GM12878 (cell line): Measurements from ENCODE around the gene MAN2B2. TPM values are rescaled to one million over a fixed set of nuclear protein-coding genes. Genes with fewer than 3 reads are reported as not detected.

Source experiments
- ATAC-seq: fragments of 200-7000 bp; cut with Tn5 transposase; 3 replicates; pipeline ENCODE4 v1.9.1; 2020; ENCODE audit warnings: mild to moderate bottlenecking, moderate library complexity
- BruUV-seq: library from RNA; stranded (reverse); fragments of 400-500 nt; replicated peaks from 2 replicates; lab custom pipeline; 2021; lab: Mats Ljungman, UMichigan
- CTCF ChIA-PET: fragments of 300-600 bp; sonication (Branson Sonifier 250); formaldehyde crosslinking; extraction: SDS; loops from one replicate; lab custom pipeline; 2021; ENCODE audit warnings: inconsistent platforms; lab: Yijun Ruan, JAX
- POLR2A ChIA-PET: fragments of 350-600 bp; formaldehyde crosslinking; extraction: SDS; loops from one replicate; lab custom pipeline; 2021; ENCODE audit warnings: inconsistent platforms; lab: Charles Lee
- RAD21 ChIA-PET: fragments of 300-600 bp; sonication (Branson Sonifier 250); formaldehyde crosslinking; loops from one replicate; lab custom pipeline; 2023; ENCODE audit warnings: antibody characterized with exemption; ENCODE audit not compliant: unreplicated experiment; lab: Charles Lee
- SMC1A ChIA-PET: fragments of 300-600 bp; sonication (Branson Sonifier 250); formaldehyde crosslinking; loops from one replicate; lab custom pipeline; 2023; ENCODE audit not compliant: unreplicated experiment, uncharacterized antibody; lab: Charles Lee
- DNase-seq: peaks from one replicate; pipeline ENCODE4 v3.0.0-alpha.2; 2011; ENCODE audit warnings: low read depth, low spot score
- FAIRE-seq: peaks from 3 replicates; lab custom pipeline; 2011; peaks lifted over from hg19 to GRCh38; lab: Jason Lieb, UNC
- H2AFZ ChIP-seq: 2 replicates; pipeline ENCODE4 v1.6.0; 2011; ENCODE audit warnings: low read depth, low read length, control low read depth; ENCODE audit not compliant: control insufficient read depth
- H3K27ac ChIP-seq: 2 replicates; pipeline ENCODE4 v1.5.1; 2011; ENCODE audit warnings: control low read depth; ENCODE audit not compliant: control insufficient read depth, insufficient read depth
- H3K27me3 ChIP-seq, 2 experiments: replicated peaks in 1 of 2; 2 replicates each; pipeline versions ENCODE4 v1.6.0 to v1.6.1; 2011; ENCODE audit warnings: low read length in 1 of 2; ENCODE audit not compliant: control insufficient read depth in 2 of 2, insufficient read depth in 2 of 2
- H3K36me3 ChIP-seq, 2 experiments: 2 replicates each; pipeline ENCODE4 v1.5.1; 2011; ENCODE audit warnings: low read length in 1 of 2; ENCODE audit not compliant: control insufficient read depth in 2 of 2, insufficient read depth in 2 of 2
- H3K4me1 ChIP-seq: 2 replicates; pipeline ENCODE4 v1.6.1; 2011; ENCODE audit warnings: mild to moderate bottlenecking, low read length, moderate library complexity, mixed read lengths; ENCODE audit not compliant: control insufficient read depth, insufficient read depth
- H3K4me2 ChIP-seq: 2 replicates; pipeline ENCODE4 v1.6.0; 2011; ENCODE audit warnings: control low read depth; ENCODE audit not compliant: control insufficient read depth, insufficient read depth
- H3K4me3 ChIP-seq: fragments of 200-600 bp; sonication (generic); 2 replicates; pipeline ENCODE4 v1.5.1; 2016
- H3K79me2 ChIP-seq: 2 replicates; pipeline ENCODE4 v1.6.0; 2011; ENCODE audit warnings: low read length; ENCODE audit not compliant: control insufficient read depth, insufficient read depth
- H3K9ac ChIP-seq: 2 replicates; pipeline ENCODE4 v1.8.0; 2011; ENCODE audit warnings: low read length, control low read depth, mixed read lengths; ENCODE audit not compliant: control insufficient read depth, insufficient read depth
- H3K9me3 ChIP-seq: replicated peaks from 3 replicates; pipeline ENCODE4 v1.5.1; 2011; ENCODE audit warnings: mild to moderate bottlenecking, low read length; ENCODE audit not compliant: control insufficient read depth, insufficient read depth
- H4K20me1 ChIP-seq: 2 replicates; pipeline ENCODE4 v1.6.0; 2011; ENCODE audit not compliant: control insufficient read depth, insufficient read depth
- BMI1 ChIP-seq: fragments of 450-650 bp; IDR thresholded peaks from 2 replicates; pipeline ENCODE4 v1.6.1; 2016; ENCODE audit warnings: mild to moderate bottlenecking, moderate library complexity, borderline replicate concordance
- DPF2 ChIP-seq: fragments of 450-650 bp; IDR thresholded peaks from 2 replicates; pipeline ENCODE4 v1.6.1; 2017; ENCODE audit warnings: mild to moderate bottlenecking
- NFXL1 ChIP-seq: fragments of 450-650 bp; IDR thresholded peaks from 2 replicates; pipeline ENCODE4 v1.6.1; 2017; ENCODE audit warnings: antibody characterized with exemption, mild to moderate bottlenecking, borderline replicate concordance
- SMAD5 ChIP-seq: IDR thresholded peaks from 2 replicates; pipeline ENCODE4 v1.6.1; 2016; ENCODE audit warnings: antibody characterized with exemption, low read depth
- SMC3 ChIP-seq: IDR thresholded peaks from 2 replicates; pipeline ENCODE4 v1.6.1; 2011; ENCODE audit warnings: low read length, improper control_type of control experiment, borderline replicate concordance
- SREBF2 ChIP-seq: IDR thresholded peaks from 2 replicates; pipeline ENCODE4 v1.6.1; 2012; ENCODE audit warnings: mild to moderate bottlenecking, low read length
- STAT1 ChIP-seq: fragments of 450-650 bp; conservative IDR thresholded peaks from 2 replicates; pipeline ENCODE4 v1.6.1; 2014; ENCODE audit warnings: antibody characterized with exemption, mild to moderate bottlenecking
- WGBS: methylation state at CpG from one replicate; pipeline ENCODE4 v1.1.6; 2016; ENCODE audit warnings: low lambda C conversion rate; ENCODE audit not compliant: insufficient replicate concordance, insufficient coverage; ENCODE audit errors: missing lambda C conversion rate; 5-methylcytosine and 5-hydroxymethylcytosine counted together
- in situ Hi-C: fragments of 300-500 bp; cut with MboI; formaldehyde crosslinking; loops from 9 replicates; pipeline ENCODE4 v1.14.3; 2018; ENCODE audit warnings: mixed read lengths
- intact Hi-C: fragments of 100-400 bp; cut with micrococcal nuclease; formaldehyde crosslinking; loops from one replicate; pipeline ENCODE4 v1.14.2; 2022; ENCODE audit not compliant: unreplicated experiment
- polyA plus RNA-seq, 11 experiments: library from polyadenylated mRNA; depleted of rRNA in 4 of 11; unstranded in 6 of 11; stranded (reverse) in 5 of 11; fragments of >200 nt; fragmentation: Nextera tagmentation in 4 of 11; fragmentation: Illumina TruSeq in 1 of 11; extraction: Ambion mirVana in 4 of 11; extraction: Trizol in 1 of 11; gene quantifications; 1 replicate in 1 of 11; 2 replicates in 10 of 11; pipeline versions ENCODE4 v1.2.1 to v1.2.3, GENCODE V29; 2011 to 2016; ENCODE audit warnings: inconsistent platforms in 2 of 11, missing spikeins in 2 of 11, low read depth in 1 of 11
- total RNA-seq, 4 experiments: library from RNA; depleted of rRNA in 3 of 4; stranded (reverse); fragments of >200 nt in 3 of 4; fragmentation: Illumina TruSeq in 1 of 4; extraction: Trizol in 1 of 4; gene quantifications; 2 replicates each; pipeline versions ENCODE4 v1.2.1 to v1.2.3, GENCODE V29; 2013 to 2021
- TF ChIP-seq, protein P1 (sequence below): fragments of 150-350 bp; IDR thresholded peaks from 2 replicates; pipeline ENCODE4 v1.6.1; 2014; ENCODE audit warnings: mild to moderate bottlenecking, low read depth, low read length
- TF ChIP-seq, protein P2 (sequence below): fragments of 450-650 bp; IDR thresholded peaks from 2 replicates; pipeline ENCODE4 v1.6.1; 2018; ENCODE audit warnings: borderline replicate concordance, mild to moderate bottlenecking; ENCODE audit not compliant: partially characterized antibody

Gene MAN2B2
- total and polyA plus RNA-seq, 10 of the 15 experiments (the other 5 are each of a cell fraction or from before 2014, with no cell fraction given): 0.47 to 14.5 (median 7.0) TPM

DNA sequence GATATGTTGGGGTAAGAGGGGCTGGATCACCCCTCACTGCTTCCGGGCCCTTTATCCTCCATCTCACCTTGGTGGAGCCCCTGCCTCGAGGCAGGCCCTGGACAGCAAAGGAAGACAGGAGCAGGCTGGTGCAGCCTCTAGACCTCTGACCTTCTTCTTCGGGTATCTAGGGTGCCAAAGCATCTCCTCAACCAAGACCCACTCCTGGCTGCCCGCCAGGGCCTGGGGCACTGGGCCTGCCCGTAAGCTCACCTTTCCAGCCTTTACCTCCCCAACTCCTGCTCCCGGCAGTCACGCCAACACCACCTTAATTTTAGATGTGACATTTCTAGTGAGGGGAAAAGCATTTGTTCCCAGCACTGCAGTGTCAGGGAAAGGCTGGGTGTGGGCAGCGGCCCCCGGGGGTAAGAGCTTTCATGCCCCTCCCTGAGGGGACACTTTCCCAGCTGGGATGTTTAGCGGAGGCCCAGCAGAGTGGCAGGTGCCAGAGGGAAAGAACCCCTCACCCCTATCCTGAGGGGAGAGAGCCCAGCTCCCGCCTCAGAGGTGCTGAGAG lies 6.7 kb downstream of the MAN2B2 start:
- Histone ChIP-seq H3K9ac (no peak overlapping the region), H4K20me1 (no peaks in the 10 kb centered on the region), H3K36me3 (peaks cover 0 to 5% of the 10 kb centered on the region in 2 experiments; a peak in 3 of 4 replicates), H3K4me3 (no peak overlapping the region), H2AFZ (no peak overlapping the region), H3K4me1 (no peaks in the 10 kb centered on the region; the same call in 1 of the 2 replicates), H3K27me3 (no peaks in the 10 kb centered on the region), H3K27ac (no peak overlapping the region), H3K4me2 (no peak overlapping the region), H3K9me3 (peaks cover 2% of the 10 kb centered on the region; the same call in 1 of the 3 replicates), H3K79me2 (no peaks in the 10 kb centered on the region)
- FAIRE-seq (no peak), DNase-seq (no peak), ATAC-seq (no peak)
- intact Hi-C loops: no loop called here
- in situ Hi-C loops: no loop called here
- 92% methylated on average over 9 of the region's 11 CpGs for WGBS
- no peak for TF ChIP-seq BMI1
- TF ChIP-seq SREBF2: no peak
- TF ChIP-seq SMC3: no peak
- TF ChIP-seq STAT1: no peak
- TF ChIP-seq, protein P1, sequence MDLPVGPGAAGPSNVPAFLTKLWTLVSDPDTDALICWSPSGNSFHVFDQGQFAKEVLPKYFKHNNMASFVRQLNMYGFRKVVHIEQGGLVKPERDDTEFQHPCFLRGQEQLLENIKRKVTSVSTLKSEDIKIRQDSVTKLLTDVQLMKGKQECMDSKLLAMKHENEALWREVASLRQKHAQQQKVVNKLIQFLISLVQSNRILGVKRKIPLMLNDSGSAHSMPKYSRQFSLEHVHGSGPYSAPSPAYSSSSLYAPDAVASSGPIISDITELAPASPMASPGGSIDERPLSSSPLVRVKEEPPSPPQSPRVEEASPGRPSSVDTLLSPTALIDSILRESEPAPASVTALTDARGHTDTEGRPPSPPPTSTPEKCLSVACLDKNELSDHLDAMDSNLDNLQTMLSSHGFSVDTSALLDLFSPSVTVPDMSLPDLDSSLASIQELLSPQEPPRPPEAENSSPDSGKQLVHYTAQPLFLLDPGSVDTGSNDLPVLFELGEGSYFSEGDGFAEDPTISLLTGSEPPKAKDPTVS: no peak
- TF ChIP-seq, protein P2, sequence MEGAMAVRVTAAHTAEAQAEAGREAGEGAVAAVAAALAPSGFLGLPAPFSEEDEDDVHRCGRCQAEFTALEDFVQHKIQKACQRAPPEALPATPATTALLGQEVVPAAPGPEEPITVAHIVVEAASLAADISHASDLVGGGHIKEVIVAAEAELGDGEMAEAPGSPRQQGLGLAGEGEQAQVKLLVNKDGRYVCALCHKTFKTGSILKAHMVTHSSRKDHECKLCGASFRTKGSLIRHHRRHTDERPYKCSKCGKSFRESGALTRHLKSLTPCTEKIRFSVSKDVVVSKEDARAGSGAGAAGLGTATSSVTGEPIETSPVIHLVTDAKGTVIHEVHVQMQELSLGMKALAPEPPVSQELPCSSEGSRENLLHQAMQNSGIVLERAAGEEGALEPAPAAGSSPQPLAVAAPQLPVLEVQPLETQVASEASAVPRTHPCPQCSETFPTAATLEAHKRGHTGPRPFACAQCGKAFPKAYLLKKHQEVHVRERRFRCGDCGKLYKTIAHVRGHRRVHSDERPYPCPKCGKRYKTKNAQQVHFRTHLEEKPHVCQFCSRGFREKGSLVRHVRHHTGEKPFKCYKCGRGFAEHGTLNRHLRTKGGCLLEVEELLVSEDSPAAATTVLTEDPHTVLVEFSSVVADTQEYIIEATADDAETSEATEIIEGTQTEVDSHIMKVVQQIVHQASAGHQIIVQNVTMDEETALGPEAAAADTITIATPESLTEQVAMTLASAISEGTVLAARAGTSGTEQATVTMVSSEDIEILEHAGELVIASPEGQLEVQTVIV: no peak
- TF ChIP-seq DPF2: no peak
- TF ChIP-seq NFXL1: no peak
- no peak for TF ChIP-seq SMAD5
- ChIA-PET CTCF (interaction anchor here (0.7 kb wide), 1 partner anchor 137 kb away, joined by 3 read pairs; no protein-coding TSS in a partner anchor), POLR2A (no interaction called here), RAD21 (no interaction called here), SMC1A (no interaction called here)
- BruUV-seq: no TSS peak
